ENCODE results near the gene DEPDC1.
A peak's percentile ranks its signal among the peaks of the same experiment; 100 is the strongest.
"Not testable (repeated sequence)": the region's sequence is repeated elsewhere in the genome, so short reads cannot be mapped to it uniquely, and the experiment has no call there.

DEPDC1 gene

DNA sequence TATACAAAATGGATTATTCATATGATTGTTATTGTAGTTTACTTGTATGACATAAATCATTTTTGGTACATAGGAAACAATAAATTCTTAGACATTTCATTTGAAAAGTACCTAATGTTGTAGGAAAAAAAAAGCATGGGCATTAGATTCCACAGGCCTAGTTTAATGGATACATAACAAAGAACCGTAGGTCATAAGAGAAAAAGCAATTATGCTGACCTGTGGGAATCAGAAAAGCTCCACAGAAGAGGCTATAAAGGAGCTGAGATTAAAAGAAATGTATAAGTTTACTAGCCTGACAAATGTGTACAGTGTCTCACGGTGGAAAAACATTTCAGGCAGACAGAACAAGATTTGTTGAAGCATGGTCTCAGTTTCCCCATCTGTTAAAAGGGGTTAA, 3.7 kb downstream of the DEPDC1 start:
- TF ChIP-seq, protein P1, sequence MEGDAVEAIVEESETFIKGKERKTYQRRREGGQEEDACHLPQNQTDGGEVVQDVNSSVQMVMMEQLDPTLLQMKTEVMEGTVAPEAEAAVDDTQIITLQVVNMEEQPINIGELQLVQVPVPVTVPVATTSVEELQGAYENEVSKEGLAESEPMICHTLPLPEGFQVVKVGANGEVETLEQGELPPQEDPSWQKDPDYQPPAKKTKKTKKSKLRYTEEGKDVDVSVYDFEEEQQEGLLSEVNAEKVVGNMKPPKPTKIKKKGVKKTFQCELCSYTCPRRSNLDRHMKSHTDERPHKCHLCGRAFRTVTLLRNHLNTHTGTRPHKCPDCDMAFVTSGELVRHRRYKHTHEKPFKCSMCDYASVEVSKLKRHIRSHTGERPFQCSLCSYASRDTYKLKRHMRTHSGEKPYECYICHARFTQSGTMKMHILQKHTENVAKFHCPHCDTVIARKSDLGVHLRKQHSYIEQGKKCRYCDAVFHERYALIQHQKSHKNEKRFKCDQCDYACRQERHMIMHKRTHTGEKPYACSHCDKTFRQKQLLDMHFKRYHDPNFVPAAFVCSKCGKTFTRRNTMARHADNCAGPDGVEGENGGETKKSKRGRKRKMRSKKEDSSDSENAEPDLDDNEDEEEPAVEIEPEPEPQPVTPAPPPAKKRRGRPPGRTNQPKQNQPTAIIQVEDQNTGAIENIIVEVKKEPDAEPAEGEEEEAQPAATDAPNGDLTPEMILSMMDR (IDR thresholded peaks at IDR 0.05; ENCODE audit: insufficient read depth, missing control alignments): no peak
- DNase-seq (ENCODE audit: insufficient read length, low spot score) (no peak), FAIRE-seq (no peak)

DNA sequence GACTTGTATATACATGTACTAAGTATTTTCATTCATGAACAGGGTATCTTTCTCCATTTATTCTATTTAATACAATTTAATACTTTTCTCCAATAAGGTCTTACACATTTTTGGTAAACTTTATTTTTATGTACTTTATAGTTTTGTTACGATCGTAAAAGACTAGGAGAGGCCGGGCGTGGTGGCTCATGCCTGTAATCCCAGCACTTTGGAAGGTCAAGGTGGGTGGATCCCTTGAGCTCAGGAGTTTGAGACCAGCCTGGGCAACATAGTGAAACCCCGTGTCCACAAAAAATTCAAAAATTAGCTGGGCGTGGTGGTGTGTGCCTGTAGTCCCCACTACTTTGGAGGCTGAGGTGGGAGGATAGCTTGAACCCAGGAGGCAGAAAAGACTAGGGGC, 4.6 kb downstream of the DEPDC1 start:
- not testable (repeated sequence) for DNase-seq (ENCODE audit: insufficient read length, low spot score); FAIRE-seq

DNA sequence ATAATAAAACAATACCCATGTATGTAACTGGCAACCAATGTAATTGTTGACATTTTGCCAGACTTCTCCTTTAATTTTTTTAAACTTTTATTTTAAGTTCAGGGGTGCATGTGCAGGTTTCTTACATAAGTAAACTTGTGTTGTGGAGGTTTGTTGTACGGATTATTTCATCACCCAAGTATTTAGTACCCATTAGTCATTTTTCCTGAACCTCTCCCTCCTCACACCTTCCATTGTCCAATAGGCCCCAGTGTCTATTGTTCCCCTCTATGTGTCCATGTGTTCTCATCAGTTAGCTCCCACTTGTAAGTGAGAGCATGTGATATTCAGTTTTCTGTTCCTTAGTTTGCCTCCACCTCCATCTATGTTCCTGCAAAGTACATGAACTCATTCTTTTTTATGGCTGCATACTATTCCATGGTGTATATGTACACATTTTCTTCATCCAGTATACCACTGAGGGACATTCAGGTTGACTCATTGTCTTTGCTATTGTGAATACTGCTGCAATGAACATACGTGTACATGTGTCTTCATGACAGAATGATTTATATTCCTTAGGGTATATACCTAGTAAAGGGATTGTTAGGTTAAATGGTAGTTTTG, 6.7 kb downstream of the DEPDC1 start:
- TF ChIP-seq, protein P1 (IDR thresholded peaks at IDR 0.05; ENCODE audit: insufficient read depth, missing control alignments): no peak
- DNase-seq (ENCODE audit: insufficient read length, low spot score): no peak
- FAIRE-seq: no peak

DNA sequence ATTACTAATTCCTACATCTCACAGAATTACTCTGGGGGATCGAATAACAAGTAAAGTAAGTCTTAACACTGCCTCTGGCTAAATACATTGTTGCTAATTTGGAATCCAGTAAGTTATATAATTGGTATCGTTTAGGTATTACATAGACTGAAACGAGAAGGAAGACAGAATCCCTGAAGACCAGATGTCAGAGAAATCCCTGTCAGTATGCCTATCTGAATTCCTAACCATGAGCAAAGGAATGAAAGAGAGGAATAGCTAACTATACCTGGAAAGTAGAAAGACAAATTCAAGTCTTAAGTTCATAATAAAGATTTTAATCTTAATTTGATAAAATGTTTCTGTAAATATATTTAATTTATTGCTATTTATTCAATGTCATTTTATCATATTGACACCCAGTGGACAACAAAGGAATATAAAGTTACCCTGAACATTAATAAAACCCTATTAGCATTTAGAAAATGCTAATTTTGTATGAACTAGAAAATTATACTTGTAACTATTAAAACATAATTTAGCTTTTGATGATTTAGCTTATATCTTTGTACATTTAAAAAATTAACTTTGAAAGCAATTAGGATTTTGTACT, 11.4 kb downstream of the DEPDC1 start:
- TF ChIP-seq, protein P1 (IDR thresholded peaks at IDR 0.05; ENCODE audit: insufficient read depth, missing control alignments): no peak

DNA sequence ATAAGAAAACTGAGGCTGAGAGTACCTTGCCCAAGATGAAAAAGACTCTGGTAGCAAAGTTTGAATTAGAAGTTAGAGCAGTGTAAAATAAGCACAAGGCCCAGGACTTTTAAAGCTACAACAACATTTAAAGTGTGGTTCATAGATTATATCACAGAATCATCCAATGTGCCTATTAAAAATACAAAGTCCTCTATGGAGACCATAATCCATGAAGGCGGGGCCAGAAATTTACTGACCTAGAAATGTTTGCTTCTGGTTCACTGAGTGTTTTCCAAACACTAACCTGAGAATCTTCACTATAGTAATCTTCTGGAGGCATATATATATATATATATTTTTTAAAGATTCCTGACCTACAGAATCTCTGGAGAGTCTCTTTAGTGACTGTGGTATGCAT, 12.3 kb downstream of the DEPDC1 start:
- FAIRE-seq (no peak), DNase-seq (ENCODE audit: insufficient read length, low spot score) (no peak)
- TF ChIP-seq, protein P1 (IDR thresholded peaks at IDR 0.05; ENCODE audit: insufficient read depth, missing control alignments): no peak

More for the DNA sequence above, 11.4 kb downstream of the DEPDC1 start:
- DNase-seq (ENCODE audit: insufficient read length, low spot score) (no peak), FAIRE-seq (peak; percentile 21)

DNA sequence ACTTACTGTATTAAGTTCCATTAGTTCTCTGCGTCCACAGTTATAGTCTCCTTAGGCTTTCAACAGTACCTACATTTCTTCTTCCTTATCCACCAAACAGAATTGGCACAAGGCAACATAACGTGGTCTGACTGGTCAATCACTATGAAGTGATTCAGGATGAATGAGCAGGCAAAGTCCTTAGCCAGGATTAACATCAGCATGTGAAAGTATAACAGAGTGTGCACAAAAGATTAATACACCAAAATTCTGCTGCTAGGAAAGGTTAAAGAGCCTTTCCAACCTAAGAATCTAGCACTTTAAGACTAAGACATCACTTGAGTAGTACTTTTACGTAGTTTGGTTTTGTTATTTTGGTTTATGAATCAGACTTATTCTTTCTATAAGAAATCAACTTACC, 15.8 kb downstream of the DEPDC1 start:
- FAIRE-seq: no peak

DNA sequence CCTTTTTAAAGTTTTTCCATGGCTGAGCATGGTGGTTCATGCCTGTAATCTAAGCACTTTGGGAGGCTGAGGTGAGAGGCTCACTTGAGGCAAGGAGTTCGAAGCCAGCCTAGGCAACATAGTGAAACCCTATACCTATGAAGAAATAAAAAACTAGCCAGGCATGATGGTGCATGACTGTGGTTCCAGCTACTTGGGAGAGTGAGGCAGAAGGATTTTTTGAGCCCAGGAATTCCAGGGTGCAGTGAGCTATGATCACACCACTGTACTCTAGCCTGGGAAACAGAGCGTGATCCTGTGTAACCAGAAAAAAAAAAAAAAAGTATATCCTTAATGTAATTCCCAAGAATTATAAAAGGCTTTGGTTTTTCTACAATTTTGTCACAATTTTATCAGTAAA, 17.4 kb downstream of the DEPDC1 start:
- FAIRE-seq: no peak
- TF ChIP-seq, protein P1 (IDR thresholded peaks at IDR 0.05; ENCODE audit: insufficient read depth, missing control alignments): no peak
- no peak for DNase-seq (ENCODE audit: insufficient read length, low spot score)

More for the DNA sequence above, 15.8 kb downstream of the DEPDC1 start:
- TF ChIP-seq, protein P1 (IDR thresholded peaks at IDR 0.05; ENCODE audit: insufficient read depth, missing control alignments): no peak
- no peak for DNase-seq (ENCODE audit: insufficient read length, low spot score)

All from D721Med (cell line).